HEK293 (cell line): ENCODE results near the gene TNS1.

Experiments used
- CTCF ChIA-PET: fragments of 350-600 bp; formaldehyde crosslinking; extraction: SDS; loops from one replicate; lab custom pipeline; 2021; ENCODE audit warnings: antibody characterized with exemption; lab: Yijun Ruan, JAX
- POLR2A ChIA-PET: fragments of 300-600 bp; formaldehyde crosslinking; extraction: SDS; loops from one replicate; lab custom pipeline; 2020; ENCODE audit warnings: antibody characterized with exemption, inconsistent platforms; lab: Yijun Ruan, JAX
- H3K27ac ChIP-seq: fragments of 200-500 bp; sonication (Bioruptor generic); 2 replicates; pipeline ENCODE4 v1.5.1; 2014; ENCODE audit warnings: low read depth, low read length, control low read depth, inconsistent platforms; ENCODE audit errors: extremely low read depth
- H3K36me3 ChIP-seq, 2 experiments: fragments of 200-500 bp in 1 of 2; sonication (Bioruptor generic) in 1 of 2; 1 replicate in 1 of 2; 2 replicates in 1 of 2; pipeline ENCODE4 v1.5.1; 2014 to 2017; ENCODE audit warnings: inconsistent platforms in 2 of 2, low read length in 2 of 2; ENCODE audit not compliant: control insufficient read depth in 2 of 2, insufficient read depth in 1 of 2
- H3K4me1 ChIP-seq: fragments of 200-500 bp; sonication (Bioruptor generic); 2 replicates; pipeline ENCODE4 v1.5.1; 2014; ENCODE audit warnings: mild to moderate bottlenecking, low read length, inconsistent platforms; ENCODE audit not compliant: control insufficient read depth, insufficient read depth
- H3K4me3 ChIP-seq: 2 replicates; pipeline ENCODE4 v1.5.1; 2011; ENCODE audit warnings: low read depth, mild to moderate bottlenecking, control low read depth, low read length, moderate library complexity
- H3K9me3 ChIP-seq: fragments of 200-500 bp; sonication (Bioruptor generic); 2 replicates; pipeline ENCODE4 v1.5.1; 2014; ENCODE audit warnings: low read depth, low read length, inconsistent platforms; ENCODE audit not compliant: control insufficient read depth, insufficient read depth
- BCL11A ChIP-seq: fragments of 450-650 bp; formaldehyde crosslinking; IDR thresholded peaks from 2 replicates; pipeline ENCODE4 v1.5.1; 2016; ENCODE audit warnings: low read depth, missing biosample characterization, missing genetic modification characterization
- KLF16 ChIP-seq: fragments of 450-650 bp; formaldehyde crosslinking; IDR thresholded peaks from 2 replicates; pipeline ENCODE4 v1.5.1; 2017; ENCODE audit warnings: missing biosample characterization, missing genetic modification characterization
- KLF8 ChIP-seq: fragments of 450-650 bp; formaldehyde crosslinking; IDR thresholded peaks from 2 replicates; pipeline ENCODE4 v1.5.1; 2016; ENCODE audit warnings: missing biosample characterization, missing genetic modification characterization
- MYNN ChIP-seq: fragments of 450-650 bp; formaldehyde crosslinking; IDR thresholded peaks from 2 replicates; pipeline ENCODE4 v1.5.1; 2016; ENCODE audit warnings: missing biosample characterization, missing genetic modification characterization, borderline replicate concordance
- OSR2 ChIP-seq: fragments of 450-650 bp; formaldehyde crosslinking; IDR thresholded peaks from 2 replicates; pipeline ENCODE4 v1.5.1; 2016; ENCODE audit warnings: missing biosample characterization, missing genetic modification characterization
- REPIN1 ChIP-seq: fragments of 450-650 bp; formaldehyde crosslinking; IDR thresholded peaks from 2 replicates; pipeline ENCODE4 v1.5.1; 2017; ENCODE audit warnings: missing biosample characterization, missing genetic modification characterization, low read depth
- SP7 ChIP-seq: fragments of 450-650 bp; formaldehyde crosslinking; IDR thresholded peaks from 2 replicates; pipeline ENCODE4 v1.5.1; 2016; ENCODE audit warnings: missing biosample characterization, missing genetic modification characterization
- ZNF10 ChIP-seq: fragments of 450-650 bp; formaldehyde crosslinking; IDR thresholded peaks from 2 replicates; pipeline ENCODE4 v1.5.1; 2017; ENCODE audit warnings: missing biosample characterization, missing genetic modification characterization
- ZNF114 ChIP-seq: fragments of 450-650 bp; formaldehyde crosslinking; IDR thresholded peaks from 2 replicates; pipeline ENCODE4 v1.5.0; 2017; ENCODE audit warnings: missing biosample characterization, missing genetic modification characterization
- ZNF24 ChIP-seq: fragments of 450-650 bp; formaldehyde crosslinking; IDR thresholded peaks from 2 replicates; pipeline ENCODE4 v1.5.1; 2016; ENCODE audit warnings: missing biosample characterization, missing genetic modification characterization
- ZNF324 ChIP-seq: fragments of 450-650 bp; formaldehyde crosslinking; IDR thresholded peaks from 2 replicates; pipeline ENCODE4 v1.5.1; 2016; ENCODE audit warnings: missing biosample characterization, missing genetic modification characterization
- ZNF354C ChIP-seq: fragments of 450-650 bp; formaldehyde crosslinking; IDR thresholded peaks from 2 replicates; pipeline ENCODE4 v1.5.1; 2016; ENCODE audit warnings: missing biosample characterization, missing genetic modification characterization, low read depth, borderline replicate concordance
- ZNF416 ChIP-seq: fragments of 450-650 bp; formaldehyde crosslinking; IDR thresholded peaks from 2 replicates; pipeline ENCODE4 v1.5.1; 2016; ENCODE audit warnings: missing biosample characterization, missing genetic modification characterization
- ZNF426 ChIP-seq: fragments of 450-650 bp; formaldehyde crosslinking; IDR thresholded peaks from 2 replicates; pipeline ENCODE4 v1.5.1; 2017; ENCODE audit warnings: missing biosample characterization, missing genetic modification characterization, mild to moderate bottlenecking, inconsistent platforms, moderate library complexity
- ZNF473 ChIP-seq: fragments of 450-650 bp; formaldehyde crosslinking; IDR thresholded peaks from 2 replicates; pipeline ENCODE4 v1.5.1; 2017; ENCODE audit warnings: missing biosample characterization, missing genetic modification characterization
- ZNF510 ChIP-seq: fragments of 450-650 bp; formaldehyde crosslinking; IDR thresholded peaks from 2 replicates; pipeline ENCODE4 v1.5.1; 2018; ENCODE audit warnings: mild to moderate bottlenecking, missing genetic modification characterization, missing biosample characterization; ENCODE audit not compliant: insufficient replicate concordance
- ZNF529 ChIP-seq: fragments of 450-650 bp; formaldehyde crosslinking; IDR thresholded peaks from 2 replicates; pipeline ENCODE4 v1.5.1; 2017; ENCODE audit warnings: missing genetic modification characterization, missing biosample characterization; ENCODE audit not compliant: insufficient replicate concordance
- ZNF544 ChIP-seq: fragments of 450-650 bp; formaldehyde crosslinking; IDR thresholded peaks from 2 replicates; pipeline ENCODE4 v1.5.0; 2017; ENCODE audit warnings: missing biosample characterization, missing genetic modification characterization
- ZNF560 ChIP-seq: fragments of 450-650 bp; formaldehyde crosslinking; IDR thresholded peaks from 2 replicates; pipeline ENCODE4 v1.5.1; 2017; ENCODE audit warnings: missing biosample characterization, missing genetic modification characterization, borderline replicate concordance
- ZNF571 ChIP-seq: fragments of 450-650 bp; formaldehyde crosslinking; IDR thresholded peaks from 2 replicates; pipeline ENCODE4 v1.5.0; 2017; ENCODE audit warnings: missing biosample characterization, missing genetic modification characterization
- ZSCAN30 ChIP-seq: fragments of 450-650 bp; IDR thresholded peaks from 2 replicates; pipeline ENCODE4 v1.5.1; 2018; ENCODE audit warnings: missing biosample characterization, mild to moderate bottlenecking, missing genetic modification characterization, moderate library complexity
- TF ChIP-seq, protein P1 (sequence below): fragments of 450-650 bp; formaldehyde crosslinking; IDR thresholded peaks from 2 replicates; pipeline ENCODE4 v1.5.1; 2016; ENCODE audit warnings: missing biosample characterization, missing genetic modification characterization
- TF ChIP-seq, protein P2 (sequence below): fragments of 450-650 bp; formaldehyde crosslinking; IDR thresholded peaks from 2 replicates; pipeline ENCODE4 v1.5.1; 2016; ENCODE audit warnings: missing biosample characterization, missing genetic modification characterization
- TF ChIP-seq, protein P3 (sequence below): fragments of 450-650 bp; formaldehyde crosslinking; IDR thresholded peaks from 2 replicates; pipeline ENCODE4 v1.5.1; 2017; ENCODE audit warnings: missing biosample characterization, missing genetic modification characterization

Gene TNS1

DNA sequence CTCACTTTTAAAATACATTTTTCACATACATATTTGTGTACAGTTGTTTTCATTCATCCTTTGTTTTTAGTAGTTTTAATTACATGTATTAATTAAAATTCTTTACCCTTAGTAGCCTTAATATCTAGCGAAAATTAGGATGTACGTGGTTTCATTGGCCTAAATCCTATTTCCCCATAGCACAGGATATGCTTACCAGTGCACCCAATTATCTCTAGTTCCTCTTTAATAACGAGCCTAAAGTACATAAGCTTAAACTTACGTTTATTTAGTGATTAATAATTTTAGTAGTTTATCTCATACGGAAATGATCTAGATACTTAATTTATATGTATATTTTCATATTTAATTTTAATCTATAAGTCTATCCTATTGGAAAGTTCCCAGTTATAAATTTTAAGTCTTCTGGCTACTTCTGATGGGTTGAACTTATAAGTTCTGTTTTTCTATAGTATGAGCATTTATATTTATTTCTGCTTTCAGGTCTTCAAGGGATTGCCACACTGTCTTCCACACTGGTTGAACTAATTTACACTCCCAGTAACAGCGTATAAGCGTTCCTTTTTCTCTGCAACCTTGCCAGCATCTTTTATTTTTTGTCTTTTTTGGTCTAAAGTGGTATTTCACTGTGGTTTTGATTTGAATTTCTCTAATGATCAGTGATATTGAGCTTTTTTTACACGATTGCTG is 44.9 kb upstream of the TNS1 start (continued):
- TF ChIP-seq ZNF529 (no peak), ZNF510 (tag by site-specific recombination) (no peak), ZNF544 (no peak), MYNN (tag by site-specific recombination) (no peak)
- TF ChIP-seq, protein P1, sequence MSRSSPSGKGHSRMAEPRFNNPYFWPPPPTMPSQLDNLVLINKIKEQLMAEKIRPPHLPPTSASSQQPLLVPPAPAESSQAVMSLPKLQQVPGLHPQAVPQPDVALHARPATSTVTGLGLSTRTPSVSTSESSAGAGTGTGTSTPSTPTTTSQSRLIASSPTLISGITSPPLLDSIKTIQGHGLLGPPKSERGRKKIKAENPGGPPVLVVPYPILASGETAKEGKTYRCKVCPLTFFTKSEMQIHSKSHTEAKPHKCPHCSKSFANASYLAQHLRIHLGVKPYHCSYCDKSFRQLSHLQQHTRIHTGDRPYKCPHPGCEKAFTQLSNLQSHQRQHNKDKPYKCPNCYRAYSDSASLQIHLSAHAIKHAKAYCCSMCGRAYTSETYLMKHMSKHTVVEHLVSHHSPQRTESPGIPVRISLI = no peak

DNA sequence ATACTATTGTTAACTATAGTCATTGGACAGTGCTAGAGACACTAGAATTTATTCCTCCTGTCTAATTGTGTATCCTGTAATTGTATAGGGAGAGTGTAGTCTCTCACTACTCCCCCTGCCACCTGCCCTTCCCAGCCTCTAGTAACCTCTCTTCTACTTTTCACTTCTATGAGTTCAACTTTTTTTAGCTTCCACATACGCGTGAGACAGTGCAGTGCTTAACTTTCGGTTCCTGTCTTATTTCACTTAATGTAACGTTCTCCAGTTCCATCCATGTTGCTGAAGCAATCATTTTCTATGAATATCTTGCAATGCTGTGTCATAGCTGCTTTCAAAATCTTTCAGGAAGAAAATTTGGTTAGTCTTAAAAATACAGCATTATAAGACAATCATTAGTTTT is 43.4 kb upstream of the TNS1 start:
- H3K4me3 ChIP-seq = no peak overlapping the region
- CTCF ChIA-PET = interaction anchor here (0.5 to 1.4 kb wide), 5 partner anchors 24 to 1757 kb away, joined by 3 to 5 read pairs (median 3); no protein-coding TSS in a partner anchor
- TF ChIP-seq, protein P2, sequence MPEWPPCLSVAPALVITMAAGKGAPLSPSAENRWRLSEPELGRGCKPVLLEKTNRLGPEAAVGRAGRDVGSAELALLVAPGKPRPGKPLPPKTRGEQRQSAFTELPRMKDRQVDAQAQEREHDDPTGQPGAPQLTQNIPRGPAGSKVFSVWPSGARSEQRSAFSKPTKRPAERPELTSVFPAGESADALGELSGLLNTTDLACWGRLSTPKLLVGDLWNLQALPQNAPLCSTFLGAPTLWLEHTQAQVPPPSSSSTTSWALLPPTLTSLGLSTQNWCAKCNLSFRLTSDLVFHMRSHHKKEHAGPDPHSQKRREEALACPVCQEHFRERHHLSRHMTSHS (tag by site-specific recombination) = no peak
- no peak for TF ChIP-seq ZNF416
- no peak for TF ChIP-seq ZNF10
- no peak for TF ChIP-seq REPIN1 (tag by site-specific recombination)
- no peak for TF ChIP-seq ZNF571 (tag by site-specific recombination)
- no peak for TF ChIP-seq ZNF354C (tag by site-specific recombination)
- no peak for TF ChIP-seq ZNF560 (tag by site-specific recombination)
- TF ChIP-seq KLF16 (tag by site-specific recombination) = no peak
- TF ChIP-seq, protein P3, sequence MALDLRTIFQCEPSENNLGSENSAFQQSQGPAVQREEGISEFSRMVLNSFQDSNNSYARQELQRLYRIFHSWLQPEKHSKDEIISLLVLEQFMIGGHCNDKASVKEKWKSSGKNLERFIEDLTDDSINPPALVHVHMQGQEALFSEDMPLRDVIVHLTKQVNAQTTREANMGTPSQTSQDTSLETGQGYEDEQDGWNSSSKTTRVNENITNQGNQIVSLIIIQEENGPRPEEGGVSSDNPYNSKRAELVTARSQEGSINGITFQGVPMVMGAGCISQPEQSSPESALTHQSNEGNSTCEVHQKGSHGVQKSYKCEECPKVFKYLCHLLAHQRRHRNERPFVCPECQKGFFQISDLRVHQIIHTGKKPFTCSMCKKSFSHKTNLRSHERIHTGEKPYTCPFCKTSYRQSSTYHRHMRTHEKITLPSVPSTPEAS (tag by site-specific recombination) = no peak
- TF ChIP-seq SP7 (tag by site-specific recombination) = no peak
- TF ChIP-seq ZSCAN30 = no peak
- TF ChIP-seq BCL11A = no peak
- TF ChIP-seq OSR2 (tag by site-specific recombination) = no peak
- TF ChIP-seq ZNF114 (tag by site-specific recombination) = no peak
- TF ChIP-seq ZNF426 = no peak
- no peak for TF ChIP-seq ZNF473
- TF ChIP-seq ZNF324 (tag by site-specific recombination) = no peak
- TF ChIP-seq ZNF24 (tag by site-specific recombination) = no peak
- no peak for TF ChIP-seq KLF8 (tag by site-specific recombination)
- H3K27ac ChIP-seq = no peak overlapping the region
- no peaks in the 10 kb centered on the region for H3K4me1 ChIP-seq
- H3K36me3 ChIP-seq = no peaks in the 10 kb centered on the region
- POLR2A ChIA-PET = no interaction called here
- H3K9me3 ChIP-seq = no peaks in the 10 kb centered on the region
